GM12874 (cell line): ENCODE measurements around the gene CATSPER3.

ENCODE experiments used
- TF ChIP-seq, protein P1 (sequence below): IDR thresholded peaks from 2 replicates; pipeline ENCODE4 v1.5.1; 2011; ENCODE audit warnings: low read depth, mild to moderate bottlenecking, control low read depth, low read length, moderate library complexity; ENCODE audit not compliant: insufficient read depth

Gene CATSPER3

GRCh38 chr5:134957920-134958608 is 9.6 kb upstream of the CATSPER3 start:
- TF ChIP-seq, protein P1, sequence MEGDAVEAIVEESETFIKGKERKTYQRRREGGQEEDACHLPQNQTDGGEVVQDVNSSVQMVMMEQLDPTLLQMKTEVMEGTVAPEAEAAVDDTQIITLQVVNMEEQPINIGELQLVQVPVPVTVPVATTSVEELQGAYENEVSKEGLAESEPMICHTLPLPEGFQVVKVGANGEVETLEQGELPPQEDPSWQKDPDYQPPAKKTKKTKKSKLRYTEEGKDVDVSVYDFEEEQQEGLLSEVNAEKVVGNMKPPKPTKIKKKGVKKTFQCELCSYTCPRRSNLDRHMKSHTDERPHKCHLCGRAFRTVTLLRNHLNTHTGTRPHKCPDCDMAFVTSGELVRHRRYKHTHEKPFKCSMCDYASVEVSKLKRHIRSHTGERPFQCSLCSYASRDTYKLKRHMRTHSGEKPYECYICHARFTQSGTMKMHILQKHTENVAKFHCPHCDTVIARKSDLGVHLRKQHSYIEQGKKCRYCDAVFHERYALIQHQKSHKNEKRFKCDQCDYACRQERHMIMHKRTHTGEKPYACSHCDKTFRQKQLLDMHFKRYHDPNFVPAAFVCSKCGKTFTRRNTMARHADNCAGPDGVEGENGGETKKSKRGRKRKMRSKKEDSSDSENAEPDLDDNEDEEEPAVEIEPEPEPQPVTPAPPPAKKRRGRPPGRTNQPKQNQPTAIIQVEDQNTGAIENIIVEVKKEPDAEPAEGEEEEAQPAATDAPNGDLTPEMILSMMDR = no peak

DNA sequence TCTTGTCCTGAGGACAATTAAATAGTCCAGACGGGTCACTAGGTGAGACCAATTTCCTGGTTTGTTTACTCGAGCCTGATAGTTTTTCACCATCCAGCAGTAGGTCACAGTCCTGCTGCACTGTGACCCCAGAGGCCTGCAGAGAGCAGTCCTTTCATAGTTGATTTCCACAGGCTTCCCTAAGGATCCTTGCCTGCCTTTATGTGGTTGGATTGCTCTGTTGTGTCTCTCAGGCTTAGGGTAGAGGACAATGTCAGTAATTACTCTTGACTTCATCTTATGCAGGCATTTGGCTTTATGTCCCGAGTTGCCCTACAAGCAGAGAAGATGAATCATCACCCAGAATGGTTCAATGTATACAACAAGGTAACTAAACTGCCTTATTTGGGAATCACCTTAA is 9.0 kb upstream of the CATSPER3 start:
- TF ChIP-seq, protein P1 = no peak

DNA sequence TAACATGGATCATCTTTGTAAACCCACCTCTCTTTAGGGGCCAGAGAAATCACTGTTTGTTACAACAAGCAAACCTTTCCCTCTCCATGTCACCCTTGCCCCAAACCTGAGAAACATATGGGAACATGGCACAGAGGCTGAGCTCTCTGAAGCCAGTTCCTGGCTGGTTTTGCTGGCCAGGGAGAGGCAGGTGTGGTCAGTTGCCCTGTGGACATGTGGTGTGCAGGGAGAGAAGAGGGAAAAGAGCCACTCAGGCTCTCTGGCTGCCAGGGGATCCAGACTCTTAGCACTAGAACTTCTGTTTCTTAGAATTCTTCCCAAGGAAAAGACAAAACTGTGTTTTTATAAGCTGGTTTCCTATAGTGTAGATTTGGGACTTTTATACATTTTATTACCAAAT is 4.6 kb upstream of the CATSPER3 start:
- TF ChIP-seq, protein P1 = no peak

- TF ChIP-seq, protein P1 = no peak
Observed at GRCh38 chr5:134964359-134965270, 3.1 kb upstream of the CATSPER3 start.

- TF ChIP-seq, protein P1 = no peak
Observed at GRCh38 chr5:134965271-134965825, 2.4 kb upstream of the CATSPER3 start.

DNA sequence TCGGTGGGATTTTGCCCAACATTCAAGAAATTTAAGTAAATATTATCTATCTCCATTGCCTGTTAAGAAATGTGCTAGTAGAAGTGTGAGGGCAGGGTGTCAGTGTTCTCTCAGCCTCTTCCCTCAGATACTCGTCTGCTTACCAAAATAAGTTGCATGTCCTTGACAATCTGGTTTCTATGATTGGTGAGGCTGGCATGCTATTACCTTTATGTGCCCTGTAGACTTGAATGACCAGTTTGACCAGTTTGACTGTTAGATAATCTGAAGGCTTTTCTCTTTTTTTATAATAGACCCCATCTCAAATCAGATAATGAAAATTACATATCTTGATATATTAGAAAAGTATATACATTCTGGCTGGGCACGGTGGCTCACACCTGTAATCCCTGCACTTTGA is 348 bp downstream of the CATSPER3 start:
- TF ChIP-seq, protein P1 = no peak

DNA sequence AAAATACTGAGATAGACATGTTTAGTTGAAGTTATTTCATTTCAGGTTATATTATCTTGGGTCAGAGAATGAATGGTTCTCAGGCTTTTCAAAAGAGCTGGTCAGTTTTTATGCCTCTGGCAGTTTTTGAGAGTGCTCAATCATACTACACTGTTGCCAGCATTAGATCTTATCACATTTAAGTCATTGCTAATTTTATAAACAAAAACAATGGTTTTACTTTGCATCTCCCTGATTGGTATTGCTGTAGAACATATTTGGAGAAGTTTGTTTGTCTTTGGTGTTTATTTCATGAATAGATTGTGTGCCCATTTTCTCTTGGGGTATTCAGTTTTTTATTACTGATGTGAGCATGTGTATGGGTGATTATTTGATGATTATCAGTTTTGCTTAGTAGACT is 1.5 kb downstream of the CATSPER3 start:
- TF ChIP-seq, protein P1 = no peak
